OCI-M1 (cell line): ENCODE measurements around the gene PRKAG1.

Experiments used
- DNase-seq: peaks from one replicate; lab custom pipeline; 2025; lab: John Stamatoyannopoulos, UW

The PRKAG1 gene

GRCh38 chr12:48966177-48966895 is 52.2 kb downstream of the PRKAG1 start:
- DNase-seq, result peak; percentile 47

- no peak for DNase-seq
Observed at GRCh38 chr12:48965298-48965838, 53.2 kb downstream of the PRKAG1 start.

- no peak for DNase-seq
Observed at GRCh38 chr12:48961801-48962200, 56.8 kb downstream of the PRKAG1 start.

GRCh38 chr12:48961331-48961730 is 57.2 kb downstream of the PRKAG1 start:
- no peak for DNase-seq

GRCh38 chr12:48960834-48961233 is 57.7 kb downstream of the PRKAG1 start:
- no peak for DNase-seq

GRCh38 chr12:48958049-48958388 is 60.6 kb downstream of the PRKAG1 start:
- peak; percentile 36 for DNase-seq

- peak; percentile 96 for DNase-seq
Observed at GRCh38 chr12:48957141-48958048, 61.2 kb downstream of the PRKAG1 start, which contains the start of gene ARF3. TSS of gene ARF3 (minus strand) at chr12:48957487. CDS start at chr12:48941095, 16,392 bp downstream.

- DNase-seq, result peak; percentile 93
Observed at GRCh38 chr12:48956279-48957140, 62.1 kb downstream of the PRKAG1 start.

GRCh38 chr12:48954841-48955501 is 63.6 kb downstream of the PRKAG1 start:
- DNase-seq, result peak; percentile 87

GRCh38 chr12:48954061-48954460 is 64.5 kb downstream of the PRKAG1 start:
- no peak for DNase-seq

GRCh38 chr12:48952691-48953090 is 65.9 kb downstream of the PRKAG1 start:
- no peak for DNase-seq
